Esophagus muscularis mucosa (tissue), 4 donors: ENCODE data around the gene CBLC. TPM values are rescaled to one million over a fixed set of nuclear protein-coding genes. Genes with fewer than 3 reads are reported as not detected.

Experiments used
- DNase-seq: peaks from one replicate; pipeline ENCODE4 v3.0.0-alpha.2; 2017; ENCODE audit errors: extremely low spot score
- H3K27ac ChIP-seq, 4 donors: fragments of 200-600 bp; sonication (generic); replicated peaks in 1 of 4; 1 replicate in 3 of 4; 2 replicates in 1 of 4; pipeline ENCODE4 v1.5.1; 2016 to 2019; ENCODE audit warnings: mild to moderate bottlenecking in 1 of 4
- H3K27me3 ChIP-seq, 4 donors: fragments of 200-600 bp; sonication (generic); one replicate each; pipeline versions ENCODE4 v1.5.1 to v1.6.0; 2016 to 2019
- H3K36me3 ChIP-seq, 4 donors: fragments of 200-600 bp; sonication (generic); one replicate each; pipeline ENCODE4 v1.5.1; 2016 to 2019
- H3K4me1 ChIP-seq, 4 donors: fragments of 200-600 bp; sonication (generic); one replicate each; pipeline ENCODE4 v1.5.1; 2016 to 2019
- H3K4me3 ChIP-seq, 4 donors: fragments of 200-600 bp; sonication (generic); 1 replicate in 2 of 4; 2 replicates in 2 of 4; pipeline ENCODE4 v1.5.1; 2016 to 2019; ENCODE audit warnings: mild to moderate bottlenecking in 4 of 4, moderate library complexity in 1 of 4
- H3K9me3 ChIP-seq, 4 donors: fragments of 200-600 bp; sonication (generic); 1 replicate in 3 of 4; 2 replicates in 1 of 4; pipeline ENCODE4 v1.5.1; 2016 to 2019
- EP300 ChIP-seq: sonication (generic); formaldehyde crosslinking; IDR thresholded peaks from one replicate; pipeline ENCODE4 v1.6.1; 2017; ENCODE audit warnings: antibody characterized with exemption
- POLR2A ChIP-seq: fragments of 450-650 bp; IDR thresholded peaks from one replicate; pipeline ENCODE4 v1.6.1; 2017; ENCODE audit warnings: antibody characterized with exemption, moderate library complexity, mild to moderate bottlenecking, low read depth
- POLR2AphosphoS5 ChIP-seq, 2 donors: sonication (generic); formaldehyde crosslinking; IDR thresholded peaks; one replicate each; pipeline ENCODE4 v1.6.1; 2017; ENCODE audit warnings: antibody characterized with exemption in 2 of 2
- WGBS: methylation state at CpG from one replicate; pipeline ENCODE4 v1.1.5; 2018; 5-methylcytosine and 5-hydroxymethylcytosine counted together
- intact Hi-C: fragments of 100-400 bp; cut with DNase I; formaldehyde crosslinking; loops from one replicate; pipeline ENCODE4 v1.15.1; 2023
- total RNA-seq, 4 donors: library from RNA; depleted of rRNA; stranded (reverse); fragments of >200 nt; gene quantifications; one replicate each; pipeline versions ENCODE4 v1.1.0 to v1.2.1, GENCODE V29; 2016
- TF ChIP-seq, protein P1 (sequence below), 3 experiments: fragments of 200-600 bp in 2 of 3; fragments of 450-650 bp in 1 of 3; sonication (generic) in 2 of 3; IDR thresholded peaks; one replicate each; pipeline ENCODE4 v1.5.1; 2017 to 2019; ENCODE audit warnings: antibody characterized with exemption in 3 of 3, mild to moderate bottlenecking in 2 of 3, moderate library complexity in 1 of 3

CBLC gene
- total RNA-seq, 4 donors from 2014 or later = 0.34 to 0.50 TPM; not detected in 2

DNA sequence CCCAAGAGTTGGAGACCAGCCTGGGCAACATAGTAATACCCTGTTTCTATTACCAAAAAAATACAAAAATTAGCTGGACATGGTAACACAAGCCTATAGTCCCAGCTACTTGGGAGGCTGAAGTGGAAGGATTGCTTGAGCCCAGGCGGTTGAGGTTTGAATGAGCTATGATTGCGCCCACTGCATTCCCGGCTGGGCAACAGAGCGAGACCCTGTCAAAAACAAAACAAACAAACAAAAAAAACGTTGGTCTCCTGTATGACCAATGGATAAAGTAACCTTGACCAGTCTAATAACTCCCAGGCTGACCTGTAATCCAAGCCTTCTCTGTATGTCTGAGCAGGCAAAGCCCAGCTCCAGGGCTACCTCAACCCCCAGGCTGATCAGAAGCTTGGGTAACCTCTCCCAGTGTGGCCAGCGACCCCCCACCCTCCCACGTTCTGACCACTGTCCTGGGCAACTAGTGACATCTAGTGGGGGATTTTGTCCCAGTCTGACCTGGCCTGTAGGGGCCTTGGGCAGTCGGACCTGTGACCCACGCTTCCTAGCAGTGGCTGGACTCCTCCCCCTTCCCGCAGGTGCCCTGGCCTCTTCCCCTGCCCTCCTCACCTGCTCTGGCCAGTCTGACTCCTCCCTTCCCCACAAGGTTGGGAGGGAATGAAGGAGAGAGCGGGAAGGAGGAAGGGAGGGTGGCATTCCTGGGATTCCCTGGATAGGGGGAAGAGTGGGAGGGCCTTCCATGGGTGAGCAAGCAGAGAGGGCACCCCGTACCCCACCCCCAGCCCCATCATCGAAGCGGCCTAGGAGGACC, 30.2 kb downstream of the CBLC start:
- Histone ChIP-seq H3K27me3 (no peaks in the 10 kb centered on the region), H3K27ac (peak overlapping the region; percentile 58 to 82 (median 74)), H3K4me3 (peak overlapping the region in 3 of 4 donors; percentile 59 to 73 (median 65)), H3K4me1 (peaks cover 27 to 42% (median 37%) of the 10 kb centered on the region in 4 donors), H3K36me3 (peaks cover 0 to 17% (median 7%) of the 10 kb centered on the region in 4 donors), H3K9me3 (no peaks in the 10 kb centered on the region)
- TF ChIP-seq, protein P1, sequence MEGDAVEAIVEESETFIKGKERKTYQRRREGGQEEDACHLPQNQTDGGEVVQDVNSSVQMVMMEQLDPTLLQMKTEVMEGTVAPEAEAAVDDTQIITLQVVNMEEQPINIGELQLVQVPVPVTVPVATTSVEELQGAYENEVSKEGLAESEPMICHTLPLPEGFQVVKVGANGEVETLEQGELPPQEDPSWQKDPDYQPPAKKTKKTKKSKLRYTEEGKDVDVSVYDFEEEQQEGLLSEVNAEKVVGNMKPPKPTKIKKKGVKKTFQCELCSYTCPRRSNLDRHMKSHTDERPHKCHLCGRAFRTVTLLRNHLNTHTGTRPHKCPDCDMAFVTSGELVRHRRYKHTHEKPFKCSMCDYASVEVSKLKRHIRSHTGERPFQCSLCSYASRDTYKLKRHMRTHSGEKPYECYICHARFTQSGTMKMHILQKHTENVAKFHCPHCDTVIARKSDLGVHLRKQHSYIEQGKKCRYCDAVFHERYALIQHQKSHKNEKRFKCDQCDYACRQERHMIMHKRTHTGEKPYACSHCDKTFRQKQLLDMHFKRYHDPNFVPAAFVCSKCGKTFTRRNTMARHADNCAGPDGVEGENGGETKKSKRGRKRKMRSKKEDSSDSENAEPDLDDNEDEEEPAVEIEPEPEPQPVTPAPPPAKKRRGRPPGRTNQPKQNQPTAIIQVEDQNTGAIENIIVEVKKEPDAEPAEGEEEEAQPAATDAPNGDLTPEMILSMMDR (IDR thresholded peaks at IDR 0.05) = peak; percentile 33 to 45 (median 38)
- TF ChIP-seq POLR2AphosphoS5 (IDR thresholded peaks at IDR 0.05) = no peak
- TF ChIP-seq EP300 = no peak
- no peak for TF ChIP-seq POLR2A
- WGBS = 34% methylated on average over 10 of the region's 14 CpGs
- intact Hi-C loops = no loop called here
- no peak for DNase-seq

DNA sequence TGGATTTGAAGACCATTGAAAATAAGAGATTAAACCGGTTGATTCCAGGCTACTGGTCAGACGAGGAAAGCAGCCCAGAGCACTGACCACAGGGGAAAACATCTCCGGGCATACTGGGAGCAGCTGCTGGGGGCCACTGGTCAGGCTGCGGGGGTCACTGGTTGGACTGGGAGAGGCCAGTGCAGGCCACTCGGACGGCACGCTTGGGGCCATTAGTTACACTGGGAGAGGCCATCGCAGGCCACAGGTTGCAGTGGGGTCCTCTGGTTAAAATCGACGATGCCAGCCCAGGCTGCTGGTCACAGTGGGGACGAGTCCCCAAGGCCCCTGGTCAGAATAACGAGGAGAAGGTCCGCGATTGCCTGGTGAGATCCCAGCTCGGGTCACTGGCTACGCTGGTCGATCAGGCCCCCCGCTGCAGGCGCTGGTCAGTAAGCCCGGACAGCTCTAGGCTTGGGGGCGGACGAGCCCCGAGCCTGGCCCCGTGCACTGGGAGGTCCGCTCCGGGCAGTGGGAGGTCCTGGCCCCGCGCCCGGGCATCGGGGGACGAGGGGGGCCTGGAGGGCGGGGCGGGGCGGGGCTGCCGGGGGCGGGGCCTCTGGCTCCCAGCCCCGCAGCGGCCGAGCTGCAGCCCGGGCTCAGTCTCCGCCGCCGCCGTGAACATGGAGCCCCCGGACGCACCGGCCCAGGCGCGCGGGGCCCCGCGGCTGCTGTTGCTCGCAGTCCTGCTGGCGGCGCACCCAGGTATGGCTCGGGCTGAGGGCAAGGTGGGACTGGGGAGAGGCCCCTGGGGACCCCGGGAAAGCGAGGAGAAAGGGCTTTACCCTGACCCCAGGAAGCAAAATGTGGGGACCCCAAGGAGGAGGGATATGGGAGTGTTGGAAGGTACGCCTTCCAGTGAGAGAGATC, 31.0 kb downstream of the CBLC start, which contains the start of gene BCAM:
BCAM (plus strand) TSS at position 641 of the 909 bp plus-strand sequence; CDS start at position 663, 22 bp downstream.
- Histone ChIP-seq H3K4me3 (peak within 1 kb of the TSS; percentile 59 to 73 (median 63)), H3K9me3 (no peaks in the 10 kb centered on the region), H3K4me1 (peaks cover 27 to 42% (median 37%) of the 10 kb centered on the region in 4 donors), H3K27me3 (no peaks in the 10 kb centered on the region), H3K27ac (peak within 1 kb of the TSS; percentile 58 to 82 (median 74)), H3K36me3 (peaks cover 0 to 25% (median 15%) of the 10 kb centered on the region in 4 donors)
- intact Hi-C loops = no loop called here
- no peak for TF ChIP-seq POLR2A
- TF ChIP-seq, protein P1 (IDR thresholded peaks at IDR 0.05) = no peak
- TF ChIP-seq EP300 = no peak
- peak; percentile 53 to 62 for TF ChIP-seq POLR2AphosphoS5 (IDR thresholded peaks at IDR 0.05)
- no peak for DNase-seq
- WGBS = 5% methylated on average over 8 of the region's 59 CpGs

DNA sequence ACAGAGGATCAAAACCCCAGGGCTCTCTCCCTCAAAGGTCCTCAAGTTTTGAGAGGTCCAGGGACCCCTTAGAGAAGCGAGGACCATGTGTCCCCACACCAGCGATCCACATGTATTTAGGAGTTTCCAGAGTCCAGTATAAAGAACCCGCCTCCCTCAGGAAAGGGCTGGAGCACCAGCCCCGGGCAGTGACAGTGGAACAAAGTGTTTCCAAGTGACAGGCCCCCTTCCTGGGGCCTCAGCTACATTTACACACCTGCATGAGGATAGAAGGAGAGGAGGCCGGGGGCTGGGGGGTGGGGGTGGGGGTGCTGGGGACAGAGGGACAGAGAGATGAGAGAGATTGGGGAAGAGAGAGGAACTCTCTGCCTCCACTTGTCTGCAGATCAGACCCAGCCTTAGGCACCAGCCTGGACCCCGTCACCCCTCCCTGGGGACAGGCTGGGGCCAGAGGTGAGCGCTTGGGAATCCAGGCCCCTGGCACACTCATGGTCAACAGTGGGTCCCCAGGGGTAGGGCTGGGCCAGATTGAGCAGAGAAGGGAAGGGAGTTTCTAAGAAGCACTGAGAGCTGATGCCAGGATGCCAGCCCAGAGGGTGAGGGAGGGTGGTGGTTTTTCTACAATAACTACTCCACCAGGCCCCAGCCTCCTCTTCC, 32.0 kb downstream of the CBLC start:
- Histone ChIP-seq H3K27ac (peak overlapping the region; percentile 58 to 82 (median 74)), H3K4me1 (peaks cover 27 to 42% (median 37%) of the 10 kb centered on the region in 4 donors), H3K9me3 (no peaks in the 10 kb centered on the region), H3K4me3 (peak overlapping the region; percentile 59 to 73 (median 63)), H3K36me3 (peaks cover 0 to 35% (median 24%) of the 10 kb centered on the region in 4 donors), H3K27me3 (no peaks in the 10 kb centered on the region)
- 63% methylated on average over 4 of the region's 7 CpGs for WGBS
- intact Hi-C loops = no loop called here
- no peak for DNase-seq
- TF ChIP-seq EP300 (no peak), POLR2AphosphoS5 (IDR thresholded peaks at IDR 0.05) (no peak), POLR2A (no peak)
- TF ChIP-seq, protein P1 (IDR thresholded peaks at IDR 0.05) = no peak
